Vagina (tissue), 2 donors: ENCODE results near the gene CCL4. TPM values are rescaled to one million over a fixed set of nuclear protein-coding genes. Genes with fewer than 3 reads are reported as not detected.
"Not testable (repeated sequence)": the region's sequence is repeated elsewhere in the genome, so short reads cannot be mapped to it uniquely, and the experiment has no call there.

ENCODE experiments used
- DNase-seq, 2 donors: peaks; one replicate each; pipeline ENCODE4 v3.0.0-alpha.2; 2017; ENCODE audit errors: extremely low spot score in 2 of 2
- H3K27ac ChIP-seq: fragments of 200-600 bp; sonication (generic); one replicate; pipeline ENCODE4 v1.5.1; 2019
- H3K27me3 ChIP-seq: fragments of 200-600 bp; sonication (generic); one replicate; pipeline ENCODE4 v1.5.1; 2019
- H3K36me3 ChIP-seq, 2 donors: fragments of 200-600 bp; sonication (generic); one replicate each; pipeline ENCODE4 v1.5.1; 2017 to 2019
- H3K4me1 ChIP-seq: fragments of 200-600 bp; sonication (generic); one replicate; pipeline ENCODE4 v1.5.1; 2019
- H3K4me3 ChIP-seq, 2 donors: fragments of 200-600 bp; sonication (generic); 1 replicate in 1 of 2; 2 replicates in 1 of 2; pipeline ENCODE4 v1.5.1; 2016 to 2019
- H3K9me3 ChIP-seq: fragments of 200-600 bp; sonication (generic); one replicate; pipeline ENCODE4 v1.5.1; 2019
- CTCF ChIP-seq, 3 experiments: fragments of 450-650 bp in 2 of 3; fragments of 200-600 bp in 1 of 3; sonication (generic) in 1 of 3; IDR thresholded peaks; one replicate each; pipeline ENCODE4 v1.5.1; 2017 to 2019; ENCODE audit warnings: antibody characterized with exemption in 3 of 3, mild to moderate bottlenecking in 2 of 3, moderate library complexity in 2 of 3
- POLR2A ChIP-seq, 2 donors: fragments of 450-650 bp; IDR thresholded peaks; one replicate each; pipeline ENCODE4 v1.6.1; 2017; ENCODE audit warnings: antibody characterized with exemption in 2 of 2, mild to moderate bottlenecking in 2 of 2, moderate library complexity in 2 of 2
- POLR2AphosphoS5 ChIP-seq, 2 donors: sonication (generic); formaldehyde crosslinking; IDR thresholded peaks; one replicate each; pipeline ENCODE4 v1.9.0; 2017; ENCODE audit warnings: antibody characterized with exemption in 2 of 2, mild to moderate bottlenecking in 2 of 2, low read depth in 1 of 2; ENCODE audit not compliant: insufficient read depth in 1 of 2
- intact Hi-C: fragments of 100-400 bp; cut with DNase I; formaldehyde crosslinking; loops from one replicate; pipeline ENCODE4 v1.15.1; 2023
- total RNA-seq: library from RNA; depleted of rRNA; stranded (reverse); fragments of >200 nt; gene quantifications from one replicate; pipeline ENCODE4 v1.2.3, GENCODE V29; 2016

CCL4 gene
- total RNA-seq, 1 donor from 2014 or later, result 15.0 TPM

- Histone ChIP-seq H3K27me3 (no peaks in the 10 kb centered on the region), H3K36me3 (no peaks in the 10 kb centered on the region), H3K4me3 (no peak overlapping the region), H3K4me1 (no peaks in the 10 kb centered on the region), H3K9me3 (no peaks in the 10 kb centered on the region), H3K27ac (no peak overlapping the region)
- DNase-seq, result no peak
- TF ChIP-seq POLR2AphosphoS5 (IDR thresholded peaks at IDR 0.05; ENCODE audit: insufficient read depth in 1 of 2, low read depth in 1 of 2) (no peak), POLR2A (IDR thresholded peaks at IDR 0.05) (no peak), CTCF (IDR thresholded peaks at IDR 0.05) (no peak)
- intact Hi-C loops, result no loop called here
Observed at GRCh38 chr17:36085765-36086164, 17.9 kb upstream of the CCL4 start.

GRCh38 chr17:36086791-36087190 lies 16.8 kb upstream of the CCL4 start:
- no peak for TF ChIP-seq CTCF (IDR thresholded peaks at IDR 0.05)
- no peak for TF ChIP-seq POLR2A (IDR thresholded peaks at IDR 0.05)
- no peak for TF ChIP-seq POLR2AphosphoS5 (IDR thresholded peaks at IDR 0.05; ENCODE audit: insufficient read depth in 1 of 2, low read depth in 1 of 2)
- Histone ChIP-seq H3K27ac (no peak overlapping the region), H3K4me3 (no peak overlapping the region), H3K4me1 (no peaks in the 10 kb centered on the region), H3K36me3 (no peaks in the 10 kb centered on the region), H3K9me3 (no peaks in the 10 kb centered on the region), H3K27me3 (no peaks in the 10 kb centered on the region)
- intact Hi-C loops, result no loop called here
- no peak for DNase-seq

GRCh38 chr17:36087471-36087870 lies 16.2 kb upstream of the CCL4 start:
- H3K36me3 ChIP-seq, H3K4me1 ChIP-seq, H3K27ac ChIP-seq, H3K4me3 ChIP-seq, H3K9me3 ChIP-seq, intact Hi-C loops, H3K27me3 ChIP-seq, DNase-seq: not testable (repeated sequence)

- intact Hi-C loops, H3K27ac ChIP-seq, H3K4me1 ChIP-seq, H3K4me3 ChIP-seq, H3K27me3 ChIP-seq, H3K9me3 ChIP-seq, DNase-seq, H3K36me3 ChIP-seq: not testable (repeated sequence)
Observed at GRCh38 chr17:36087897-36088572, 15.6 kb upstream of the CCL4 start.

DNA sequence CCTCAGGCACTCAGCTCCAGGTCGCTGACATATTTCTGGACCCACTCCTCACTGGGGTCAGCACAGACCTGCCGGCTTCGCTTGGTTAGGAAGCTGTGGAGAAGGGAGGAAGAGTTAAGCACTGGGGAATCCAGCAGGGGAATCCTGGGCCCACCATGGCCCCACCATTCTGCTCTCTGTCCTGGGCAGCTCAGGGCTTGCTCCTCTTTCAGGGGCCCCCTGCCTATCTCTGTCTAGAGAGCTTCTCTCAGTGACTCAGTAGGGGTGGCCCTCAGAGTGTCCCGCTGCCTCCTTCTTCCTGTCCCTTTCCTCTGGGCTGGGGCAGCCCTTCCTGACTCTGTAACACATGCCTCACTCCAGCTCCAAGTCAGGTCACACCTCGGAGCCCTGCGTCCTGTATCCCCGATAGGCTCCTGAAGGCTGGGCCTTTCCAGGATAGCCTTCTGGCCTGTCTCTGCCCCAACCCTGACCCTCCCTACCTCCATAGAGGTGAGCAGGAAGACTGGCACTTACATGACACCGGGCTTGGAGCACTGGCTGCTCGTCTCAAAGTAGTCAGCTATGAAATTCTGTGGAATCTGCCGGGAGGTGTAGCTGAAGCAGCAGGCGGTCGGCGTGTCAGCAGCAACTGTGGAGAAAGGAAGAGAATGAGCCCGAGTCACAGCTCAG lies 14.8 kb upstream of the CCL4 start:
- no peak for TF ChIP-seq POLR2AphosphoS5 (IDR thresholded peaks at IDR 0.05; ENCODE audit: insufficient read depth in 1 of 2, low read depth in 1 of 2)
- no peak for TF ChIP-seq POLR2A (IDR thresholded peaks at IDR 0.05)
- no peak for TF ChIP-seq CTCF (IDR thresholded peaks at IDR 0.05)
- no peaks in the 10 kb centered on the region for H3K4me1 ChIP-seq
- intact Hi-C loops, result no loop called here
- no peaks in the 10 kb centered on the region for H3K27me3 ChIP-seq
- no peaks in the 10 kb centered on the region for H3K9me3 ChIP-seq
- no peaks in the 10 kb centered on the region for H3K36me3 ChIP-seq
- DNase-seq, result no peak
- H3K4me3 ChIP-seq, result no peak overlapping the region
- no peak overlapping the region for H3K27ac ChIP-seq

GRCh38 chr17:36089339-36089865 lies 14.2 kb upstream of the CCL4 start:
- TF ChIP-seq POLR2AphosphoS5 (IDR thresholded peaks at IDR 0.05; ENCODE audit: insufficient read depth in 1 of 2, low read depth in 1 of 2) (no peak), POLR2A (IDR thresholded peaks at IDR 0.05) (no peak), CTCF (IDR thresholded peaks at IDR 0.05) (no peak)
- H3K27me3 ChIP-seq, result no peaks in the 10 kb centered on the region

More at GRCh38 chr17:36089339-36089865, 14.2 kb upstream of the CCL4 start:
- H3K4me3 ChIP-seq, result no peak overlapping the region
- H3K4me1 ChIP-seq, result no peaks in the 10 kb centered on the region
- DNase-seq, result no peak
- H3K27ac ChIP-seq, result no peak overlapping the region
- no peaks in the 10 kb centered on the region for H3K9me3 ChIP-seq
- intact Hi-C loops, result no loop called here
- H3K36me3 ChIP-seq, result no peaks in the 10 kb centered on the region
